GM18526 (cell line): Measurements from ENCODE around the gene RNF213.

ENCODE experiments used
- POLR2A ChIP-seq: IDR thresholded peaks from 3 replicates; pipeline ENCODE4 v1.6.1; 2011; ENCODE audit not compliant: insufficient read length; ENCODE audit errors: extremely low read depth

Gene RNF213

DNA sequence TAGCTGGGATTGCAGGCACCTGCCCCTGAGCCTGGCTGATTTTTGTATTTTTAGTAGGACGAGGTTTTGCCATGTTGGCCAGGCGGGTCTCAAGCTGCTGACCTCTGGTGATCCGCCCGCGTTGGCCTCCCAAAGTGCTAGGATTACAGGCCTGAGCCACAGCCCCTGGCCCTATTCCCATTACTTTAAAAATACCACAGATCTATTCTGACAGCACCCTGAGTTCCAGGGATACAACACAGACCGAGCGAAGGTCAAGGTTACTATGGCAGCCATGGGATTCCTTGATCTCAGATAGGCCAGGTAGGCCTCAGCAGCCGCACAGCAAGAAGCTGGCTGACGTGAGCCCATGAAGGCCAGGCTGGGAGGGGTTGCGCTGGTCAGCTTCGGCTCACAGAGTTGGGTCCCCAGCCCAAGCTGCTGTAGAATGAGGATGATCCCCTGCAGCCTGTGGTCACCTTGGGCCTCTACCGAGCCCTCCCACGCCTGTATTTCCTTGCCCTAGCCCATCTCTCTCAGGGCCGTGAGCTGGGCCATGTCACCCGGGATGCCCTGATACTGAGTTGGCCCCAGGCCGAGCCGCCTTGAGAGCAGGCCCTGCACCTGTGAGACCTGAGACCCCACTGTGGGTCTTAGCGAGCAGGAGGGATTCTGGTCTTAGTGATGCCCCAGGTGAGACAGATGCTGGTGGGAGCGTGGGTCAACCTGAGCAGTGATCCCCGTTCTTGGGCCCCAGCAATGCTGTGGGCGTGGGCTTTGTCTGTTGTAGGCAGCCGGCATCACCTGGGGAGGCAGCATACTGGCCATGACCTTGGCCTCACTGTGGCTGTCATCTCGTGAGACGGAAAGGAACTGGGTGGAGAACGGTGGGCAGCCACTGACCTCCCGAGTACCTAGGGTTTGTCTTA lies 16.9 kb upstream of the RNF213 start:
- TF ChIP-seq POLR2A: no peak

DNA sequence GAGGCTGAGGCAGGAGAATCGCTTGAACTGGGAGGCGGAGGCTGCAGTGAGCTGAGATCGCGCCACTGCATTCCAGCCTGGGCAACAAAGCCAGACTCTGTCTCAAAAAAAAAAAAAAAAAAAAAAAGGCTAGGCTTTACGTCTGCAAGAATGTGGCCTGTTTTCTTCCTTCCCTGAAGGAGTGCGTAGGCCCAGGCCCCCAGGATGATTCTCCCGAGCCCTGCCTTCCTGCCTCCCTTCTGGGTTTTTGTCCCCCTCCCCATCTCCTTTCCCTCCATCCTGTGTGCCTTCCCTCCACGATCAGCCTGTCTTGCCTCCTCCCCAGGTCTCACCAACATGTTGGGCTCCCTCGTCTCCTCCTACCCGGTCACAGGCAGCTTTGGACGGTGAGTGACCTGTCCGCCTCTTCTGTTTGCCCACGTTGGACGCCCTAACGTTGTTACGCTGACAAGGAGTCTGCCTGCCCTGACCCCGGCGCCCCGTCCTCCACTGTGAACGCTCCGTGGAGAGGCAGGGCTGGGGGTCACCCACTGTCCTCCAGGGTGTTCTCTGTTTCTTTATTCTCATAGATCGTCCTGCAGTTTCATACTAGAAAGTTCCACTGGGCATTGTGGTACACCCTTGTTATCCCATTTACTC lies 15.7 kb upstream of the RNF213 start:
- TF ChIP-seq POLR2A: no peak

DNA sequence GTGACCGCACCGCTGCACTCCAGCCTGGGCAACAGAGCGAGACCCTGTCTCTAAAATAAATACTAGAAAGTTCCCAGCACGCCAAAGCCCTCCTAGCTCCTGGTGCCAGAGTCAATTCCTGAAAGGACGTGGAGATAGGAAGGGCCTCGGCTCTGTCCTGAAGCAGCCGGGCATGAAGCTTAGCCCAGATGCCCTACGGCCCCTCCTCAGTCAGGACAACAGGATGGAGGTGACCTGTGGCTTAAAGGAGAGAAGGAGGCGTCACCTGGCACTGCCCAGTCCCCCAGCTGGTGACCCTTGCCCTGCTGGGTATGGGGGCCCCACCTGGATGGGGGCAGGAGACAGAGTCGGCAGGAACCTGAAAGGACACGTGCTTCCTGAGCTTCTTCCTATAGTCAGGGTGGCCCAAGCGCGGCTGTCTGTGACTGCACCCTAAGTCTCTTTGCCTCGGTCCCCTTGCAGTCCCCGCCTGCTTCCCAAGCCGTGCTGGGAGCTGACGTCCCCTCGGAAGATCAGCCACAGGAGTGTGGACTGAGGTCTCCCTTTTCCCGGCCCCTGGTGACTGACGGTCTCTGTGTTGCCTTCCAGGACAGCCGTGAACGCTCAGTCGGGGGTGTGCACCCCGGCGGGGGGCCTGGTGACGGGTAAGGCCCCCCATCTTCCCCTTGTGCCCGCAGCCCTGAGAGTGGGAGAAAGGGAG lies 14.9 kb upstream of the RNF213 start:
- TF ChIP-seq POLR2A: no peak

DNA sequence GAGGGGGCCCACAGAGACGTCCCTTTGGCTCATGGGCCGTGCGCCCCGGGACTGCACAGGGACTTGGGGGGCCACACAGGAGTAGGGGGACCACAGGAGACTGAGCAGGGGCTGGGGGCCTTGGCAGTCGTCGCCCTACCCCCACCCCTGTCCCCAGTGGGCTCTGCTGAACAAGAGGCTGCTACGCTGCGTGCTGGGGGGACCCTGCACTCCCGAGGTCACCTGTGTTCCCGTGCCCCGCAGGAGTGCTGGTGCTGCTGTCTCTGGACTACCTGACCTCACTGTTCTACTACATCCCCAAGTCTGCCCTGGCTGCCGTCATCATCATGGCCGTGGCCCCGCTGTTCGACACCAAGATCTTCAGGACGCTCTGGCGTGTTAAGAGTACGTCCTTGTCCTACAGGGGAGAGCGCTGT lies 14.4 kb upstream of the RNF213 start:
- TF ChIP-seq POLR2A: no peak

GRCh38 chr17:80246726-80247125 lies 13.9 kb upstream of the RNF213 start:
- no peak for TF ChIP-seq POLR2A

GRCh38 chr17:80247561-80247960 lies 13.1 kb upstream of the RNF213 start:
- no peak for TF ChIP-seq POLR2A

DNA sequence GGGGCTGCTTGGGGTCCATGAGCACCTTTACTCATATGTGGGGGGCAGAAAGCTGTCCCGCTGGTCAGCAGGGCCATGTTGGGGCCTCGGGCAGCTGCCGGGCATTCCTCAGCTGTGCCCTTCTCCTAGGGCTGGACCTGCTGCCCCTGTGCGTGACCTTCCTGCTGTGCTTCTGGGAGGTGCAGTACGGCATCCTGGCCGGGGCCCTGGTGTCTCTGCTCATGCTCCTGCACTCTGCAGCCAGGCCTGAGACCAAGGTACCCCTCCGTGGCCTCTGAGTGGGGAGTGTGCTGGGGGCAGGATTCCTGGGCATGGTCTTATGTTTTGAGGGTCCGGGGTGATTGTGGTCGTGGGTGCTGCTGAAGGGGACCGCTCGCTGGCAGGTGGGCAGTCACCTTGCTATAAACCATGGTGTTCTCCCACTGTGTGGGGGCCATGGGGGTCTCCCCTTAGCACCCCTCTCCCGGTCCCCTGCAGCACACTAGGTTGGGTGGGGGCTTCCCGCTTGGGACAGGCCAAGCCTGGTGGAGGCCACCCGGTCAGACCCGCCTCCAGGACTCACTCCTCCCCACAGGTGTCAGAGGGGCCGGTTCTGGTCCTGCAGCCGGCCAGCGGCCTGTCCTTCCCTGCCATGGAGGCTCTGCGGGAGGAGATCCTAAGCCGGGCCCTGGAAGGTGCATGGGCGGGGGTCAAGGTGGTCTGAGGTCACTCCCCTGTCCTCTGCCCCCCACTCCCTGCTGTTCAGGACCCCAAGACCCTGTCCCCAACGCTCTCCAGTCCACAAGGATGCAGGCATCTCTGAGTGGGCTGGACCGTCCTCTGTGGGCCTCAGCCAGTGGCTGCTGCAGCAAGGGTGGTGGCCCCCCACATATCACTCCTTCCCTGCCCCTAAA lies 12.4 kb upstream of the RNF213 start:
- no peak for TF ChIP-seq POLR2A

DNA sequence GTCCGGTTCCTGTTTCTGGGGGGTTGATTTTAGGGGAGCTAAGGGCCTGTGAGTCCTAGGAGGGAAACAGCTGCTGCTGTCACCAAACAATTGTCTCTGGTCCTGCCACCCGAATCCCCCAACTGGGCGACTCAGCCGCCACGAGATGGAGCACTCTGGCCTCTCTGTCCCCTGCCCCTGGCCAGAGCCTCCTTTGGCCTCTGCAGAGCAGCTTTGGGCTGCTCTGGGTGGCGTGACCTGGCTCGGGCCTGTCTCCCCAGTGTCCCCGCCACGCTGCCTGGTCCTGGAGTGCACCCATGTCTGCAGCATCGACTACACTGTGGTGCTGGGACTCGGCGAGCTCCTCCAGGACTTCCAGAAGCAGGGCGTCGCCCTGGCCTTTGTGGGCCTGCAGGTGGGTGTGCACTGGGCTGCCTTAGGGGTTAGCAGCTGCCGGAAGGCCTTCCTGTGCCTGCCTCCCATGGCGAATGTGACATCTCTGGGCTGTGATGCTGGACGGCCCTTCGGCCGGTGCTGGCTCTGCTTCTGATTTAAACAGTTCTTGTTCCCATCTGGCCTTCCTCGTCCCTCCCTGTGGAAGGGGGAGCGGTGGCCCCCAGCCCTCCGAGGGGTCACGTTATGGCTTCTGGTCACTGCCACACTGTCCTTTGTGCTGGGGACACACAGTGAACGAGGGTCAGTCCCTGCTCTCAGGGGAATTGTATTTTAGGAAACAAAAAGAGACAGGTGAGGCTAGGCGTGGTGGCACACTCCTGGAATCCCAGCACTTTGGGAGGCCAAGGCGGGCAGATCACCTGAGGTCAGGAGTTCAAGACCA lies 11.6 kb upstream of the RNF213 start:
- no peak for TF ChIP-seq POLR2A

GRCh38 chr17:80251966-80252365 lies 8.7 kb upstream of the RNF213 start:
- no peak for TF ChIP-seq POLR2A

GRCh38 chr17:80252871-80253270 lies 7.8 kb upstream of the RNF213 start:
- no peak for TF ChIP-seq POLR2A

- TF ChIP-seq POLR2A: no peak
Observed at GRCh38 chr17:80253631-80254395, 6.8 kb upstream of the RNF213 start.

DNA sequence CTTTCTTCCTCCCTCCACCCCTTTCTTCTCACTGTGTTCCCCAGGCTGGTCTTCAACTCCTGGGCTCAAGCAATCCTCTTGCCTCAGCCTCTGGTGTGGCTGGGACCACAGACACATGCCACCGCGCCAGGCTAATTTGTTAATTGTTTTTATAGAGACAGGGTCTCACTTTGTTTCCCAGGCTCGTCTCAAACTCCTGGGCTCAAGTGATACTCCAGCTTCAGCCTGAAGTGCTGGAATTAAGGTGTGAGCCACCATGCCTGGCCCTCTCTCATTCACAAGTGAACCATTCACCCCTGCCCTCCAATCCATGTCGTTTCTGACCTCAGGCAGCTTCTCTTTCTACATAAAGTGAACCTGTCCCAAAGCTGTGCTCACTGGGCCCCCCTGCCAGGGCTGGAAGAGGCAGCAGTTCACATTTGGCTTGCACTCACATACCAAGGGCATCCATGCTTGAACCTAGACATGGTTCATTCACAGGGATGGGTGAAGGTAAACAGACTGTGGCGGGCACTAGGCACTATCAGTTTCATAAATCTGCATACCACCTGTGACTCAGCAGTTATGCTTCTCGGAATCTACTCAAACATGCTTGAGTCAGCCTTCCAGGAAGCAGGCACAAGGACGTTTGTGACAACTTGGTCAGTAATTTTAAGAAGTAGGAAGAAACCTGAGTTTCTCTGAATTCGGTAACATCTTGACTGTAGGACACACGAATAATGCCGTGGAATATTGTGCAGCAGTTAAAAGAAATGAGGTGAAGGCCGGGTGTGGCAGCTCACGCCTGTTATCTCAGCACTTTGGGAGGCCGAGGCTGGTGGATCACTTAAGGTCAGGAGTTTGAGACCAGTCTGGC lies 6.0 kb upstream of the RNF213 start:
- no peak for TF ChIP-seq POLR2A

DNA sequence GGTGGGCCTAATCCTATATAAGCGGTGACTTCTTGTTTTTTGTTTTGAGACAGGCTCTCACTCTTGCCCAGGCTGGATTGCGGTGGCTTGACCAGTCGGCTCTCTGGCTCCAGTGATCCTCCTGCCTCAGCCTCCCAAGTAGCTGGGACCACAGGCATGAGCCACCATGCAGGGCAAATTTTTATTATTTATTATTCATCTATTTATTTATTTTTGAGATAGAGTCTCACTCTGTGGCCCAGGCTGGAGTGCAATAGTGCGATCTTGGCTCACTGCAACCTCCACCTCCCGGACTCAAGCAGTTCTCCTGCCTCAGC lies 4.7 kb upstream of the RNF213 start:
- TF ChIP-seq POLR2A: no peak

GRCh38 chr17:80257716-80258213 lies 2.9 kb upstream of the RNF213 start:
- no peak for TF ChIP-seq POLR2A
